HepG2 (cell line): ENCODE data around the gene ST3GAL2. TPM values are rescaled to one million over a fixed set of nuclear protein-coding genes. Genes with fewer than 3 reads are reported as not detected.
A peak's percentile ranks its signal among the peaks of the same experiment; 100 is the strongest.

ENCODE experiments used
- BORCS8-MEF2B ChIP-seq: sonication (generic); formaldehyde crosslinking; IDR thresholded peaks from 2 replicates; pipeline ENCODE4 v1.8.0; 2022; ENCODE audit warnings: mild to moderate bottlenecking, missing genetic modification reagents
- DNMT3B ChIP-seq: conservative IDR thresholded peaks from 2 replicates; pipeline ENCODE4 v1.6.1; 2016; ENCODE audit warnings: missing biosample characterization, control low read depth
- HINFP ChIP-seq: sonication (generic); formaldehyde crosslinking; IDR thresholded peaks from 2 replicates; pipeline ENCODE4 v1.4.0; 2020; ENCODE audit warnings: low read depth, mild to moderate bottlenecking, missing genetic modification reagents
- HNF1B ChIP-seq: sonication (generic); formaldehyde crosslinking; IDR thresholded peaks from 2 replicates; pipeline ENCODE4 v1.5.1; 2020; ENCODE audit warnings: mild to moderate bottlenecking, moderate library complexity, missing genetic modification reagents
- KDM2A ChIP-seq: sonication (generic); formaldehyde crosslinking; IDR thresholded peaks from 2 replicates; pipeline ENCODE4 v1.4.0; 2020; ENCODE audit warnings: low read depth, missing genetic modification reagents, borderline replicate concordance
- MXI1 ChIP-seq: IDR thresholded peaks from 3 replicates; pipeline ENCODE4 v1.6.1; 2012; ENCODE audit warnings: low read depth, low read length, inconsistent platforms, borderline replicate concordance
- RAD21 ChIP-seq: fragments of 450-650 bp; formaldehyde crosslinking; IDR thresholded peaks from 2 replicates; pipeline ENCODE4 v1.5.0; 2020; ENCODE audit warnings: mild to moderate bottlenecking
- REPIN1 ChIP-seq: sonication (generic); formaldehyde crosslinking; IDR thresholded peaks from 2 replicates; pipeline ENCODE4 v1.8.0; 2022; ENCODE audit warnings: missing genetic modification reagents, low read depth, mild to moderate bottlenecking, borderline replicate concordance
- SAP130 ChIP-seq: IDR thresholded peaks from 2 replicates; pipeline ENCODE4 v1.6.1; 2016; ENCODE audit warnings: low read depth
- SOX6 ChIP-seq, 2 experiments: fragments of 450-650 bp in 1 of 2; sonication (generic) in 1 of 2; formaldehyde crosslinking in 1 of 2; IDR thresholded peaks; 2 replicates each; pipeline versions ENCODE4 v1.4.0 to v1.6.1; 2017 to 2020; ENCODE audit warnings: antibody characterized with exemption in 1 of 2, mild to moderate bottlenecking in 1 of 2, missing genetic modification reagents in 1 of 2
- SRY ChIP-seq: sonication (generic); formaldehyde crosslinking; IDR thresholded peaks from 2 replicates; pipeline ENCODE4 v1.8.0; 2022; ENCODE audit warnings: mild to moderate bottlenecking, missing genetic modification reagents
- THRA ChIP-seq: sonication (generic); formaldehyde crosslinking; IDR thresholded peaks from 2 replicates; pipeline ENCODE4 v1.4.0; 2020; ENCODE audit warnings: missing genetic modification reagents, borderline replicate concordance
- ZNF24 ChIP-seq: fragments of 450-650 bp; IDR thresholded peaks from 2 replicates; pipeline ENCODE4 v1.6.1; 2017; ENCODE audit warnings: antibody characterized with exemption, mild to moderate bottlenecking
- ZNF510 ChIP-seq: sonication (generic); formaldehyde crosslinking; IDR thresholded peaks from 2 replicates; pipeline ENCODE4 v1.4.0; 2020; ENCODE audit warnings: low read depth, mild to moderate bottlenecking, missing genetic modification reagents
- polyA plus RNA-seq, 8 experiments: library from polyadenylated mRNA; depleted of rRNA in 3 of 8; stranded (reverse) in 7 of 8; unstranded in 1 of 8; fragments of >200 nt; fragmentation: Illumina TruSeq in 4 of 8; extraction: Trizol in 4 of 8; gene quantifications; 2 replicates each; pipeline versions ENCODE4 v1.2.1 to v1.2.3, GENCODE V29; 2011 to 2016; ENCODE audit warnings: low read depth in 4 of 8, missing spikeins in 1 of 8, mixed read lengths in 1 of 8; ENCODE audit not compliant: insufficient read depth in 1 of 8
- total RNA-seq, 5 experiments: library from RNA; depleted of rRNA; stranded (reverse); fragments of >200 nt; fragmentation: Illumina TruSeq; extraction: Trizol; gene quantifications; 2 replicates each; pipeline ENCODE4 v1.2.3, GENCODE V29; 2016; ENCODE audit warnings: low read depth in 1 of 5
- TF ChIP-seq, protein P1 (sequence below): IDR thresholded peaks from 2 replicates; pipeline ENCODE4 v1.6.1; 2016; ENCODE audit warnings: low read depth, borderline replicate concordance
- TF ChIP-seq, protein P2 (sequence below): IDR thresholded peaks from 2 replicates; pipeline ENCODE4 v1.6.1; 2016; ENCODE audit warnings: mild to moderate bottlenecking
- TF ChIP-seq, protein P3 (sequence below): sonication (generic); formaldehyde crosslinking; IDR thresholded peaks from 2 replicates; pipeline ENCODE4 v1.5.0; 2020; ENCODE audit warnings: mild to moderate bottlenecking, missing genetic modification reagents
- TF ChIP-seq, protein P4 (sequence below): sonication (generic); formaldehyde crosslinking; IDR thresholded peaks from 2 replicates; pipeline ENCODE4 v1.4.0; 2020; ENCODE audit warnings: missing genetic modification reagents

ST3GAL2 gene
- total and polyA plus RNA-seq, 2 of the 13 experiments (the other 11 are each of a cell fraction or from before 2014, with no cell fraction given) = 16.3 to 24.9 TPM

DNA sequence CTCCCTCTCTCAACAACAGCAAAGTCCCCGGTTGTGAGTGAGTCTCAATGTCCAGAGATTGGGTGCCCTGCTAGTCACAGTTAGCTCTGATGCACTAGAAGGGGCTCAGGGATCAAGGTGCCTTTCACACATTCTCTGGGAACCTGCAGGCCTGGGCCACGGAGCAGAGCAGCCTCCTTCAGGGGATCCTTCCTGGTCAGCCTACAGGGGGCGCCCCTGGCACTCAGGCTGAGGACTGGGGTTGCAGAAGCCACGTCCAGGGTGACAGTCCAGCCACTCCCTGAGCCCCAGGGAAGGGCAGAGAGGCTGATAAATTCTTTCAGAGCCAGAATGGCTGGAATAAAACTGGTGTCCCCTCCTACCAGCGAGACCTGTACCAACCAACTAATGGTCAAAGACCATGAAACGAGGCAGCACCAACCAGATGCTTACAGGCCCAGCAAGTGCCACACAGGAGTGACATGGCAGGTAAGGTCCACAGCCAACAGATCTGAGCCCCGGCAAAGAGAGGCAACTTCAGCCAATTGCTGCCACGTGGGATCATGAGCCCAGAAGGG is 43.5 kb downstream of the ST3GAL2 start (continued):
- TF ChIP-seq HNF1B (CRISPR knock-in tag) = peak; percentile 77
- TF ChIP-seq, protein P1, sequence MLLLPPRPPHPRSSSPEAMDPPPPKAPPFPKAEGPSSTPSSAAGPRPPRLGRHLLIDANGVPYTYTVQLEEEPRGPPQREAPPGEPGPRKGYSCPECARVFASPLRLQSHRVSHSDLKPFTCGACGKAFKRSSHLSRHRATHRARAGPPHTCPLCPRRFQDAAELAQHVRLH (CRISPR knock-in tag) = 0 out of 2 replicates have a peak, but pooled peaks have one; percentile 45
- TF ChIP-seq, protein P2, sequence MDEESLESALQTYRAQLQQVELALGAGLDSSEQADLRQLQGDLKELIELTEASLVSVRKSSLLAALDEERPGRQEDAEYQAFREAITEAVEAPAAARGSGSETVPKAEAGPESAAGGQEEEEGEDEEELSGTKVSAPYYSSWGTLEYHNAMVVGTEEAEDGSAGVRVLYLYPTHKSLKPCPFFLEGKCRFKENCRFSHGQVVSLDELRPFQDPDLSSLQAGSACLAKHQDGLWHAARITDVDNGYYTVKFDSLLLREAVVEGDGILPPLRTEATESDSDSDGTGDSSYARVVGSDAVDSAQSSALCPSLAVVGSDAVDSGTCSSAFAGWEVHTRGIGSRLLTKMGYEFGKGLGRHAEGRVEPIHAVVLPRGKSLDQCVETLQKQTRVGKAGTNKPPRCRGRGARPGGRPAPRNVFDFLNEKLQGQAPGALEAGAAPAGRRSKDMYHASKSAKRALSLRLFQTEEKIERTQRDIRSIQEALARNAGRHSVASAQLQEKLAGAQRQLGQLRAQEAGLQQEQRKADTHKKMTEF (CRISPR knock-in tag) = peak; percentile 54; the same call in 1 of the 2 replicates
- peak; percentile 77; the same call in 1 of the 2 replicates for TF ChIP-seq KDM2A (CRISPR knock-in tag)
- no peak for TF ChIP-seq ZNF510 (CRISPR knock-in tag)
- no peak for TF ChIP-seq ZNF24
- peak; percentile 36; the same call in 1 of the 3 replicates for TF ChIP-seq MXI1
- TF ChIP-seq THRA = peak; percentile 33; the same call in 1 of the 2 replicates
- peak; percentile 99 for TF ChIP-seq RAD21 (CRISPR knock-in tag)
- TF ChIP-seq SRY (CRISPR knock-in tag) = peak; percentile 41; the same call in 1 of the 2 replicates
- TF ChIP-seq SOX6 (IDR thresholded peaks at IDR 0.05) = no peak
- TF ChIP-seq SOX6 (CRISPR knock-in tag; IDR thresholded peaks at IDR 0.05) = peak; percentile 62
- TF ChIP-seq HINFP = peak; percentile 60; the same call in 1 of the 2 replicates
- no peak for TF ChIP-seq DNMT3B (CRISPR knock-in tag)
- peak; percentile 57; the same call in 1 of the 2 replicates for TF ChIP-seq BORCS8-MEF2B (CRISPR knock-in tag)
- TF ChIP-seq, protein P3, sequence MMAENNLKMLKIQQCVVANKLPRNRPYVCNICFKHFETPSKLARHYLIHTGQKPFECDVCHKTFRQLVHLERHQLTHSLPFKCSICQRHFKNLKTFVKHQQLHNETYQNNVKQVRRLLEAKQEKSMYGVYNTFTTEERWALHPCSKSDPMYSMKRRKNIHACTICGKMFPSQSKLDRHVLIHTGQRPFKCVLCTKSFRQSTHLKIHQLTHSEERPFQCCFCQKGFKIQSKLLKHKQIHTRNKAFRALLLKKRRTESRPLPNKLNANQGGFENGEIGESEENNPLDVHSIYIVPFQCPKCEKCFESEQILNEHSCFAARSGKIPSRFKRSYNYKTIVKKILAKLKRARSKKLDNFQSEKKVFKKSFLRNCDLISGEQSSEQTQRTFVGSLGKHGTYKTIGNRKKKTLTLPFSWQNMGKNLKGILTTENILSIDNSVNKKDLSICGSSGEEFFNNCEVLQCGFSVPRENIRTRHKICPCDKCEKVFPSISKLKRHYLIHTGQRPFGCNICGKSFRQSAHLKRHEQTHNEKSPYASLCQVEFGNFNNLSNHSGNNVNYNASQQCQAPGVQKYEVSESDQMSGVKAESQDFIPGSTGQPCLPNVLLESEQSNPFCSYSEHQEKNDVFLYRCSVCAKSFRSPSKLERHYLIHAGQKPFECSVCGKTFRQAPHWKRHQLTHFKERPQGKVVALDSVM = peak; percentile 88
- peak; percentile 37; the same call in 1 of the 2 replicates for TF ChIP-seq SAP130 (CRISPR knock-in tag)
- TF ChIP-seq REPIN1 (CRISPR knock-in tag) = peak; percentile 73; the same call in 1 of the 2 replicates
- TF ChIP-seq, protein P4, sequence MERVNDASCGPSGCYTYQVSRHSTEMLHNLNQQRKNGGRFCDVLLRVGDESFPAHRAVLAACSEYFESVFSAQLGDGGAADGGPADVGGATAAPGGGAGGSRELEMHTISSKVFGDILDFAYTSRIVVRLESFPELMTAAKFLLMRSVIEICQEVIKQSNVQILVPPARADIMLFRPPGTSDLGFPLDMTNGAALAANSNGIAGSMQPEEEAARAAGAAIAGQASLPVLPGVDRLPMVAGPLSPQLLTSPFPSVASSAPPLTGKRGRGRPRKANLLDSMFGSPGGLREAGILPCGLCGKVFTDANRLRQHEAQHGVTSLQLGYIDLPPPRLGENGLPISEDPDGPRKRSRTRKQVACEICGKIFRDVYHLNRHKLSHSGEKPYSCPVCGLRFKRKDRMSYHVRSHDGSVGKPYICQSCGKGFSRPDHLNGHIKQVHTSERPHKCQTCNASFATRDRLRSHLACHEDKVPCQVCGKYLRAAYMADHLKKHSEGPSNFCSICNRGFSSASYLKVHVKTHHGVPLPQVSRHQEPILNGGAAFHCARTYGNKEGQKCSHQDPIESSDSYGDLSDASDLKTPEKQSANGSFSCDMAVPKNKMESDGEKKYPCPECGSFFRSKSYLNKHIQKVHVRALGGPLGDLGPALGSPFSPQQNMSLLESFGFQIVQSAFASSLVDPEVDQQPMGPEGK (CRISPR knock-in tag) = peak; percentile 43; the same call in 1 of the 2 replicates
